GM12872 (cell line): ENCODE data around the gene CD109.

Source experiments
- CTCF ChIP-seq: IDR thresholded peaks from 3 replicates; pipeline ENCODE4 v1.5.1; 2011; ENCODE audit warnings: low read depth, mild to moderate bottlenecking, low read length, moderate library complexity; ENCODE audit not compliant: insufficient read depth

Gene CD109

GRCh38 chr6:73724389-73724788, 28.4 kb downstream of the CD109 start:
- TF ChIP-seq CTCF, result no peak

GRCh38 chr6:73727114-73727513, 31.1 kb downstream of the CD109 start:
- TF ChIP-seq CTCF, result no peak

GRCh38 chr6:73728548-73729205, 32.7 kb downstream of the CD109 start:
- TF ChIP-seq CTCF, result no peak

- no peak for TF ChIP-seq CTCF
Observed at GRCh38 chr6:73731285-73731684, 35.3 kb downstream of the CD109 start.

GRCh38 chr6:73732845-73733675, 37.1 kb downstream of the CD109 start:
- TF ChIP-seq CTCF, result peak; percentile 96

GRCh38 chr6:73733791-73734190, 37.8 kb downstream of the CD109 start:
- TF ChIP-seq CTCF, result no peak

GRCh38 chr6:73734832-73735453, 38.9 kb downstream of the CD109 start:
- TF ChIP-seq CTCF, result no peak
